Cardiac fibroblast (primary cell): ENCODE measurements around the gene FUT2.

ENCODE experiments used
- DNase-seq, 2 donors: peaks; one replicate each; pipeline versions ENCODE4 v3.0.0 to v3.0.0-alpha.2; 2010; ENCODE audit warnings: low read depth in 2 of 2
- H3K4me3 ChIP-seq, 2 donors: replicated peaks in 1 of 2; 1 replicate in 1 of 2; 2 replicates in 1 of 2; pipeline ENCODE4 v1.5.1; 2011; ENCODE audit warnings: low read depth in 2 of 2, low read length in 2 of 2, mild to moderate bottlenecking in 2 of 2, moderate library complexity in 1 of 2
- TF ChIP-seq, protein P1 (sequence below): IDR thresholded peaks from one replicate; pipeline ENCODE4 v1.5.1; 2011; ENCODE audit warnings: low read depth, mild to moderate bottlenecking, low read length, inconsistent platforms

FUT2 gene

DNA sequence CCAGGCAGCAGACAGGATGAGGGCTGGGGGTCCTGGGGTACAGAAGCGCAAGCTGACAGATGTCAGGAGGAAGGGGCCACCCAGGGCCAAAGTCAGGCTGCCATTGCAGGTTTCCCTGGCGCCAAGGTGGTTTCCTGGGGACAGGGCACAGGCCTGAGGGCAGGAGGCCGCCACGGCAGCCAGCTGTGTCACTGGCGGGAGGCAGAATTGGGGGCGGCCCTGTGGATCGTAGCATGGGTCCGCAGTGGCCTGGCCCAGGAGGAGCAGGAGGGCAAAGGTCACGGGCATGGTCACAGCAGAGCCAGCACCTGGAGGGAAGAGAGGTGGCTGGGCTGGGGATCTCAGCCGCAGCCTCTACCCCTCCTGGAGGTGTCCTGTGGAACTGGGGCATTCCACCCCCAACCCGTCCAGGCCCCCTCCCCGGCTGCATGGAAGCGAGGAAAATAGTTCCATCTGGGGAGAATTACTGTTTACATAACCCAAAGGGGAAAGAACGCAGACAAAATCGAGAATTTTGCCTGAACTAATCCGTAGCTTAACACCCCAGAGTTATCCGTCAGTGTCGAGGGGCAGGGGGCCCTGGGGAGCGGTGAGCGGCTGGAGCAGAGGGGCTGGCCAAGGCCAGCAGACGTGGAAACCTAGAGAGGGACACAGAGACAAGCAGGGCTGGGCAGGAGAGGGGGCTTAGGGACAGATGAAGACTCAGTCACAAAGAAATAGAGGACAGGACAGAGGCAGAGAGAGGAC is 24.9 kb upstream of the FUT2 start:
- no peak for DNase-seq
- H3K4me3 ChIP-seq, result no peak overlapping the region
- TF ChIP-seq, protein P1, sequence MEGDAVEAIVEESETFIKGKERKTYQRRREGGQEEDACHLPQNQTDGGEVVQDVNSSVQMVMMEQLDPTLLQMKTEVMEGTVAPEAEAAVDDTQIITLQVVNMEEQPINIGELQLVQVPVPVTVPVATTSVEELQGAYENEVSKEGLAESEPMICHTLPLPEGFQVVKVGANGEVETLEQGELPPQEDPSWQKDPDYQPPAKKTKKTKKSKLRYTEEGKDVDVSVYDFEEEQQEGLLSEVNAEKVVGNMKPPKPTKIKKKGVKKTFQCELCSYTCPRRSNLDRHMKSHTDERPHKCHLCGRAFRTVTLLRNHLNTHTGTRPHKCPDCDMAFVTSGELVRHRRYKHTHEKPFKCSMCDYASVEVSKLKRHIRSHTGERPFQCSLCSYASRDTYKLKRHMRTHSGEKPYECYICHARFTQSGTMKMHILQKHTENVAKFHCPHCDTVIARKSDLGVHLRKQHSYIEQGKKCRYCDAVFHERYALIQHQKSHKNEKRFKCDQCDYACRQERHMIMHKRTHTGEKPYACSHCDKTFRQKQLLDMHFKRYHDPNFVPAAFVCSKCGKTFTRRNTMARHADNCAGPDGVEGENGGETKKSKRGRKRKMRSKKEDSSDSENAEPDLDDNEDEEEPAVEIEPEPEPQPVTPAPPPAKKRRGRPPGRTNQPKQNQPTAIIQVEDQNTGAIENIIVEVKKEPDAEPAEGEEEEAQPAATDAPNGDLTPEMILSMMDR, result no peak

DNA sequence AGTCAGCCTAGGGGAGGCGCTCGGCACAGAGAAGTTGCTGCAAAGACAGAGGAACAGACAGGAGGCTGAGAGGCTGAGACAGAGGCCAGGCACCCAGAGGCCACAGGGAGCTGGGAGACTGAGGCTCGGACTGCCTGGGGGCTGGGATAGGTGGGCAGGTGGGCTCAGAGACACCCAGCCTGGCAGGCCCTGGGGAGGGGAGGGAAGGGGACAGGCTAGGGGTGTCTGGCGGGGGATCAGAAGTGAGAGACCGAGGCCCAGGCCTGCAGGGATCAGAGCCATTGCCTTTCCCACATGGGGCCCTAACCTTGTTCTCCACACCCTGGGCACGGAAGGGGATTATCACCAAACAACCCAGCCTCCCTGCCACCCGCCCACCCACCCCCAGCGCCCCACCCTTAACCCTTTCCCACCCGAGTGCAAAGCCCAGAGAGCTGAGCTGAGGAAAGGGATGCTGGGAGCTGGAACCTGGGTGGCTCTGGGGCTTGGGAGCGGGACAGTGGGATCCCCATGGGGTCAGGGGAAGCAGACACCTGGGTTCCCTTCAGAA is 24.2 kb upstream of the FUT2 start:
- DNase-seq, result no peak
- TF ChIP-seq, protein P1, result no peak
- no peak overlapping the region for H3K4me3 ChIP-seq

DNA sequence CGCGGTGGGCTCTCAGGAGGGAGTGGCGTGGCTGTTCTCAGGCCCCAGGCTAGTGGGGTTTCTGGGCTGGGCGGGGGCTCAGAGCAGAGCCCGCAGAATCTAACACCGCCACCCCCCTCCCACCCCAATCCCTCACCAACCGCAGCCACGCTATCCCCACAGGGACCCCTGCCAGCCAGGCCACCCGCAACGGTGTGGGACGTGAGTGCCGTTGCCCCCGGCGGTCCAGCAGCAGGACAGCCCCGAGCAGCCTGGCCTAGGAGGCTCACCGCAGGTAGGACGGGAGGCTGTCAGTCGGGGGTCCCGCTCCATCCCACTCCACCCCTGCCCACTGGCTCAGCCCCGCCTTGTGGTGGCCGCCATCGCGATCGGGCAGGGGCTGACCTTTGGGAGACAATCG is 22.8 kb upstream of the FUT2 start, which contains the start of gene NTN5:
TSS of gene NTN5 (minus strand) at position 24 of the 400 bp plus-strand sequence. CDS start 2,031 bp downstream, outside the sequence.
- no peak for DNase-seq
- no peak within 1 kb of the TSS for H3K4me3 ChIP-seq
- TF ChIP-seq, protein P1, result no peak

DNA sequence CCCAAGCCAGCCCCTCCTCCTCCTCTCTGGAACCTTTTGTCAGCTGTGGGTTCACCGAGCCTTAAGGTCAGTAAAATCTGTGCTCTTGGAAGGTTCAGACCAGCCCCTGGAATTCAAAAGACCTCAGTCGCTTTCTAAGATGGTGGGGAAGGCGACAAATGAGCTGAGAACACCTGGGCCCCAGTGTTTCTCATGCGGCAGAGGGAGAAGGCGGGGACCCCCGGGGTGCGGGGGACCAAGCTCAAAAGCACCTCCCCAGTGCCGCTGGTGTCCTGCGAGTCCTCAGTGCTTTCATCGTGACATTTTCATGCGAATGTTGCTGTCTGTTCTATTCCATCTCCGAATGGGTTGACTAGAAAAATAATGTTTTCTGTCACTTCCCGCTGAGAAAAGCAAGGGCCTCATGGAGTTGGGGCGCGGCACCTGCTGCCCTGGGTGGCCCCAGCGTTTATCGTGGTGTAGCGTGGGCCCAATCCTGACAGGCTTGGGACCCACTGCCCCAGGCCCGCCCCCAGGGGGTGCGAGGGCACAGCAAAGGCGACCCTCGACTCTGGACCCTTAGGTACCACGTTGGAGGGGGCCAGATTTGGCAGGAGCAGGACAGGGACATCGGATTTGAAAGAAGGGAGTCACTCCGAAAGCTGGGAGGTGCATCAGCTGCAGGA is 22.2 kb upstream of the FUT2 start:
- no peak overlapping the region for H3K4me3 ChIP-seq
- DNase-seq, result no peak
- TF ChIP-seq, protein P1, result no peak

DNA sequence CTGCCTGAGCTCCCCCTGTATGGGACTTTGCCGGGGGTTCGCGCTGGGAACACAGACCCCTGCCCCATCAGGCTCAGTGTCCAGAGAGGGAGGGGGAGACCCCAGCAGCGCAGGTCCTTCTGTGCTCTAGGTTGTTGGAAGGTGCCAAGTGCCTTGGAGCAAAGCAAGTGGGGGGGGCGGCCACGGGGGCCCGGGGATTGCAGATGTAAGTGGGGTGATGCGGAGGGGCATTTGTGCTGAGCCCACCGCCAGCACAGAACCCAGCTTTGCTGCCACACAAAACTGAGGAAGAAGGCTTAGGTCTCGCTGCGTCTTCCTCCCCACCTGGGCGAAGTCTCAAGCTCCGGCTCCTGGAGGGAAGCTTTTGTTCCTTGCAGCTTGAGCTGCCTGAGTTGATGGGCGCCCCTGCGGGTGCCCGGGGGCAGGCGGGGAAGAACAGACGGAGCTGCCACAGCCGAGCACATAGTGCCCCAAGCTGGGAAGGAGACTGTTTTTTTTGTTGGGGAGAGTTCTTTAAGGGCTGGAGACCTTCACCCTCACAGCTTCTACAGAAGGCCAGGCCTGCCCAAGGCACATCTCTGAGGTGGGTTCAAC is 21.5 kb upstream of the FUT2 start:
- TF ChIP-seq, protein P1, result no peak
- no peak overlapping the region for H3K4me3 ChIP-seq
- no peak for DNase-seq

DNA sequence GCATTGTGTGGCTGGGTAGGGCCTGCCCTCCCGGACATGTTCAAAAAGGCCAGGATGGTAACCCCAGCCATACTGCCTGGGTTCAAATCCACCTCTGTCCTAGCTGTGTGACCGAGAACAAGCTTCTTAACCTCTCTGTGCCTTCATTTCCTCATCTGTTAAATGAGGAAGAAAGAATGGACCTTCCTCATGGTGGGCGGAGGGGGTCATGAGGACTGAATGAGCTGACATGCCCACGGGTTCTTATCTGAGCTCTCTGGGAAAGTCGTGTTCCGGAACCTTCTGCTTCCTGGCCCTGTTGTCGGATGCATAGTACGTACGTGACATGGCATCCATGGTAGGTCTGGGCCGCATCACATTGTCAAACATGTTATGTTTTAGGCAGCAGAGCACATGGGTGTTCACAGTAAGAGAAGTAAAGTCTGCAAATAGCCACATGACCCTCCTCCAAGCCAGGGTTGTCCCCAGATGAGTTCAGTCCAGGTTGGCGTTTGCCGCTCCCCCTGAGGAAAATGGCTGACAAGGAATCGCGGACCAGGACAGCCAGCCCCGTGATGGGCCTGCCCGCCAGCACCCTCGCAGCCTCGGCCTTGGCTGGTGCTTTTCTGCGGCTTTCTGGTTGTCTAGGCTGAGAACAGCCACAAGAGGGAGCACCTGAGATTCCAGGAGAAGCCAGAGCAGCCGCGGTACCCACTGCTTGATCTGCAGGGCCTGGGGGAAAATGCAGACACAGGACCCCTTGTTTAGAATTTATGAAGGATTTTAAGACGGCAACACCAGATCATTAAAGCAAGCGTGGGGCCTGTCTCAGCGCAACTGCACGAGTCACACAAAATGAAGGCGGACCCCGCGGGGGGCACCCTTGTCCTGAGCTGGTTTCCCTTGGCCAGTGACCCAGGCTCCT is 20.6 kb upstream of the FUT2 start:
- TF ChIP-seq, protein P1, result peak; percentile 92

More for the DNA sequence above, 20.6 kb upstream of the FUT2 start:
- DNase-seq, result peak; percentile 86 to 87
- H3K4me3 ChIP-seq, result no peak overlapping the region
